Thoracic aorta (tissue), 2 donors: ENCODE results near the gene SORBS1. TPM values are rescaled to one million over a fixed set of nuclear protein-coding genes. Genes with fewer than 3 reads are reported as not detected.
"Not testable (repeated sequence)": the region's sequence is repeated elsewhere in the genome, so short reads cannot be mapped to it uniquely, and the experiment has no call there.

Experiments
- ATAC-seq: fragments of 150-250 bp; one replicate; pipeline ENCODE4 v1.8.0; 2017; ENCODE audit warnings: low read depth; ENCODE audit not compliant: insufficient number of reproducible peaks, low FRiP score
- DNase-seq: peaks from one replicate; pipeline ENCODE4 v3.0.0-alpha.2; 2020; ENCODE audit warnings: low spot score
- H3K27ac ChIP-seq, 2 donors: fragments of 200-600 bp; sonication (generic); 1 replicate in 1 of 2; 2 replicates in 1 of 2; pipeline ENCODE4 v1.5.1; 2016; ENCODE audit warnings: mild to moderate bottlenecking in 2 of 2, moderate library complexity in 2 of 2
- H3K27me3 ChIP-seq: fragments of 200-600 bp; sonication (generic); replicated peaks from 2 replicates; pipeline ENCODE4 v1.6.0; 2016; ENCODE audit warnings: mild to moderate bottlenecking; ENCODE audit not compliant: insufficient read depth
- H3K36me3 ChIP-seq: fragments of 200-600 bp; sonication (generic); one replicate; pipeline ENCODE4 v1.5.1; 2016
- H3K4me1 ChIP-seq, 2 donors: fragments of 200-600 bp; sonication (generic); 1 replicate in 1 of 2; 2 replicates in 1 of 2; pipeline versions ENCODE4 v1.5.1 to v1.6.0; 2016; ENCODE audit warnings: low read depth in 2 of 2, mild to moderate bottlenecking in 1 of 2; ENCODE audit not compliant: control insufficient read depth in 1 of 2
- H3K4me3 ChIP-seq: fragments of 200-600 bp; sonication (generic); 2 replicates; pipeline ENCODE4 v1.5.1; 2016; ENCODE audit warnings: mild to moderate bottlenecking
- H3K9me3 ChIP-seq: fragments of 200-600 bp; sonication (generic); 2 replicates; pipeline ENCODE4 v1.5.1; 2016
- total RNA-seq, 2 donors: library from RNA; depleted of rRNA; stranded (reverse); fragments of >200 nt; gene quantifications; one replicate each; pipeline versions ENCODE4 v1.1.0 to v1.2.3, GENCODE V29; 2016
- TF ChIP-seq, protein P1 (sequence below): fragments of 200-600 bp; sonication (generic); IDR thresholded peaks from one replicate; pipeline ENCODE4 v1.5.1; 2019; ENCODE audit warnings: antibody characterized with exemption

The SORBS1 gene
- total RNA-seq, 2 donors from 2014 or later, result 1,110 to 1,659 TPM

- Histone ChIP-seq H3K9me3 (no peaks in the 10 kb centered on the region), H3K27ac (peak overlapping the region; percentile 42 to 51), H3K36me3 (peaks cover 76% of the 10 kb centered on the region), H3K4me3 (no peak overlapping the region), H3K4me1 (peaks cover 30 to 74% of the 10 kb centered on the region in 2 donors), H3K27me3 (no peaks in the 10 kb centered on the region)
- no peak for ATAC-seq
- DNase-seq, result no peak
- TF ChIP-seq, protein P1, sequence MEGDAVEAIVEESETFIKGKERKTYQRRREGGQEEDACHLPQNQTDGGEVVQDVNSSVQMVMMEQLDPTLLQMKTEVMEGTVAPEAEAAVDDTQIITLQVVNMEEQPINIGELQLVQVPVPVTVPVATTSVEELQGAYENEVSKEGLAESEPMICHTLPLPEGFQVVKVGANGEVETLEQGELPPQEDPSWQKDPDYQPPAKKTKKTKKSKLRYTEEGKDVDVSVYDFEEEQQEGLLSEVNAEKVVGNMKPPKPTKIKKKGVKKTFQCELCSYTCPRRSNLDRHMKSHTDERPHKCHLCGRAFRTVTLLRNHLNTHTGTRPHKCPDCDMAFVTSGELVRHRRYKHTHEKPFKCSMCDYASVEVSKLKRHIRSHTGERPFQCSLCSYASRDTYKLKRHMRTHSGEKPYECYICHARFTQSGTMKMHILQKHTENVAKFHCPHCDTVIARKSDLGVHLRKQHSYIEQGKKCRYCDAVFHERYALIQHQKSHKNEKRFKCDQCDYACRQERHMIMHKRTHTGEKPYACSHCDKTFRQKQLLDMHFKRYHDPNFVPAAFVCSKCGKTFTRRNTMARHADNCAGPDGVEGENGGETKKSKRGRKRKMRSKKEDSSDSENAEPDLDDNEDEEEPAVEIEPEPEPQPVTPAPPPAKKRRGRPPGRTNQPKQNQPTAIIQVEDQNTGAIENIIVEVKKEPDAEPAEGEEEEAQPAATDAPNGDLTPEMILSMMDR, result no peak
These were observed 210.8 kb downstream of the SORBS1 start for GRCh38 chr10:95350219-95350829.

DNA sequence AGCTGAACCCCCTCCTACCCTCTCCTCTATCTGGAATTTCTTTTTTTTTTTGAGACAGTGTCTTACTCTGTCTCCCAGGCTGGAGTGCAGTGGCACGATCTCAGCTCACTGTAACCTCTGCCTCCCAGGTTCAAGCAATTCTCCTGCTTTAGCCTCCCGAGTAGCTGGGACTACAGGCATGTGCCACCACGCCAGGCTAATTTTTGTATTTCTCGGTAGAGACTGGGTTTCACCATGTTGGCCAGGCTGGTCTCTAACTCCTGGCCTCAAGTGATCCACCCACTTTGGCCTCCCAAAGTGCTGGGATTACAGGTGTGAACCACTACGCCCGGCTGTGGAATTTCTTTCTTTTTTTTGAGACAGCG is 213.8 kb downstream of the SORBS1 start:
- H3K4me1 ChIP-seq, result peaks cover 18 to 46% of the 10 kb centered on the region in 2 donors
- H3K9me3 ChIP-seq, H3K4me3 ChIP-seq, DNase-seq, H3K27me3 ChIP-seq, ATAC-seq: not testable (repeated sequence)
- H3K36me3 ChIP-seq, result peaks cover 62% of the 10 kb centered on the region
- H3K27ac ChIP-seq, result peak overlapping the region; percentile 29 to 51

GRCh38 chr10:95346715-95347401 is 214.3 kb downstream of the SORBS1 start:
- Histone ChIP-seq H3K9me3 (no peaks in the 10 kb centered on the region), H3K4me1 (peaks cover 13 to 40% of the 10 kb centered on the region in 2 donors), H3K27ac (peak overlapping the region; percentile 29 to 51), H3K27me3 (no peaks in the 10 kb centered on the region), H3K36me3 (peaks cover 61% of the 10 kb centered on the region), H3K4me3 (no peak overlapping the region)
- ATAC-seq (no peak), DNase-seq (no peak)
- TF ChIP-seq, protein P1, result no peak

DNA sequence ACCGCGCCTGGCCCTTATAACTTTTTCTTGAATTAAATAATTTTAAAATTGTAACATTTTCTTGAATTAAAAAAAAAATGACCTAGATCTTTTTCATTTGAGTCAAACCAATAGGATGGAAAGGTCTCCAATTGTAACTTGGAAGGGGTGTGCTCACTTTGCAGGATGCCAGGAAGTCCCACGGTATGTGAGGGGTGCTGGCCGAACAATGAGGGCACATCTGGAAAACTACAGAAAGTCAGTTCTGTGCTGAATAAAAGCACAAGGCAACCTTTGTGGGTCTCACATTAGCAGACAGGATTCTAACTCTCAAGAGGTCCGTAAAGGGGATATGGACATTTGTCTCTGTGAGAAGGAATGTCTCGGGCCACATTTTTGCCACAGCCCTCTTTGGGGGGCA is 217.6 kb downstream of the SORBS1 start:
- no peak overlapping the region for H3K27ac ChIP-seq
- H3K4me1 ChIP-seq, result peaks cover 0 to 28% of the 10 kb centered on the region in 2 donors

GRCh38 chr10:95341716-95342130 is 219.4 kb downstream of the SORBS1 start:
- H3K9me3 ChIP-seq, result no peaks in the 10 kb centered on the region
- H3K4me3 ChIP-seq, result no peak overlapping the region
- H3K27ac ChIP-seq, result peak overlapping the region in 1 of 2 donors; percentile 55
- DNase-seq, result no peak
- H3K27me3 ChIP-seq, result no peaks in the 10 kb centered on the region
- H3K36me3 ChIP-seq, result peaks cover 79% of the 10 kb centered on the region
- TF ChIP-seq, protein P1, result no peak
- ATAC-seq, result no peak
- peaks cover 7 to 37% of the 10 kb centered on the region in 2 donors for H3K4me1 ChIP-seq

More for the DNA sequence above, 217.6 kb downstream of the SORBS1 start:
- DNase-seq (no peak), ATAC-seq (no peak)
- no peaks in the 10 kb centered on the region for H3K9me3 ChIP-seq
- TF ChIP-seq, protein P1, result no peak
- no peaks in the 10 kb centered on the region for H3K27me3 ChIP-seq
- no peak overlapping the region for H3K4me3 ChIP-seq
- H3K36me3 ChIP-seq, result peaks cover 64% of the 10 kb centered on the region
